IPS DF 6.9 (cell line): ENCODE measurements around the gene STKLD1.
"Not testable (repeated sequence)": the region's sequence is repeated elsewhere in the genome, so short reads cannot be mapped to it uniquely, and the experiment has no call there.

ENCODE experiments used
- DNase-seq: peaks from one replicate; pipeline ENCODE4 v3.0.0-alpha.2; 2013; ENCODE audit warnings: low read depth, low spot score
- H3K27ac ChIP-seq: one replicate; pipeline ENCODE4 v1.5.1; 2013; ENCODE audit warnings: low read length, control low read depth
- H3K27me3 ChIP-seq: 2 replicates; pipeline ENCODE4 v1.6.1; 2013; ENCODE audit warnings: mild to moderate bottlenecking, low read length; ENCODE audit not compliant: control insufficient read depth, insufficient read depth
- H3K36me3 ChIP-seq: 2 replicates; pipeline ENCODE4 v1.6.1; 2013; ENCODE audit warnings: low read length; ENCODE audit not compliant: control insufficient read depth, insufficient read depth
- H3K4me1 ChIP-seq: 2 replicates; pipeline ENCODE4 v1.6.1; 2013; ENCODE audit warnings: low read length; ENCODE audit not compliant: control insufficient read depth, insufficient read depth
- H3K4me3 ChIP-seq: 2 replicates; pipeline ENCODE4 v1.5.1; 2013; ENCODE audit warnings: mild to moderate bottlenecking, low read length
- H3K9me3 ChIP-seq: 2 replicates; pipeline ENCODE4 v1.6.1; 2013; ENCODE audit warnings: low read length, inconsistent platforms; ENCODE audit not compliant: control insufficient read depth, insufficient read depth
- WGBS: extraction: QIAGEN DNeasy Blood & Tissue Kit; methylation state at CpG from one replicate; pipeline ENCODE4 v1.1.7; 2013; ENCODE audit warnings: mixed read lengths, missing lambda C conversion rate; ENCODE audit not compliant: insufficient read length, insufficient coverage; 5-methylcytosine and 5-hydroxymethylcytosine counted together

Gene STKLD1

GRCh38 chr9:133334161-133334560 lies 42.0 kb upstream of the STKLD1 start:
- no peak overlapping the region for H3K27ac ChIP-seq
- no peak overlapping the region for H3K4me3 ChIP-seq
- H3K36me3 ChIP-seq = peaks cover 29% of the 10 kb centered on the region
- no peak for DNase-seq
- H3K27me3 ChIP-seq = no peaks in the 10 kb centered on the region
- no CpG with 5 or more reads among the region's 6 CpGs for WGBS
- H3K9me3 ChIP-seq = no peaks in the 10 kb centered on the region
- H3K4me1 ChIP-seq = no peaks in the 10 kb centered on the region

GRCh38 chr9:133334888-133335287 lies 41.3 kb upstream of the STKLD1 start:
- H3K27ac ChIP-seq, H3K4me3 ChIP-seq, H3K9me3 ChIP-seq, H3K27me3 ChIP-seq, DNase-seq, H3K4me1 ChIP-seq: not testable (repeated sequence)
- H3K36me3 ChIP-seq = peaks cover 29% of the 10 kb centered on the region
- no CpG with 5 or more reads among the region's 11 CpGs for WGBS

DNA sequence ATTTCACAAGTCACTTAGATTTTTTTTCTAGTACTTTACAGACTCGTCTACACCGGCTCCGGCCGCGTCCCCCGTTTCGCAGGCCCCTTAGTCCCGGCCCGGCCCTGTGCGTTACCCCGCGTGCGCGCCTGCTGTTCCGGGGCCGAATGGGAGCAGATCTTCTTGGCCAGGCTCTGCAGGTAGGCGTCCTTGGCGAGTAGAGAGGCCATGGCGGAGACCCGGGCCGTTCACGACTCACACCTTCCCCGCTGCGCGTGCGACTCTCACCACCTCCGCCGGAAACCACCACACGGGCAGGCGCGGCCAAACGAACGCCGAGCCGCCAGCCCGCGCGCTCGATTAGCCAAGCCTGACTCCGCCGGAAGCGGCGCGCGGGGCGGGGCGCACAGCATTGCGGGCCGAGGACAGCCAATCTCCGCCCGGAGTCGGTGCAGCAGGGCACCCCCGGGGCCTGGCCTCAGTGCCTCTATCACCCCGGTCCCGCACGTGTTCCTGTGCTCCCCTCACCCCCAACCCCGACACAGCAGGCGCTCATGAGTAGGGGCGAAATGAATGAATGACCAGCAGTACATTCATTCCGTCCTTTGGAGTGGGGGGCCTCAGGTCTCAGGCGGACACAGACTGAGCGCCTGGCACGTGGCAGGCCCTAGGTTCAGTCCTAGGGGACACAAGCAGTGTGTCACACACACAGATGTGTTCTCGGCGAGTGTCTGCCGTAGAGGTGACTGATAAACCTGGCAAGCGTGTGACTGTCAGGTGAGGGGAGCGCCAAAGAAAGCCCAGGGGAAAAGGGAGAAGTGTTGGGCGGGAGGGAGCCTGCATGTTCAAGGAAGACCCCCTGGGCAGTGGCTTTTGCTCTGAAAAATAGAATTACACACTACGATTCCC lies 40.0 kb upstream of the STKLD1 start, which contains the start of gene SURF6:
Gene SURF6 (minus strand): TSS at position 265 of the 888 bp plus-strand sequence. CDS start 56 bp downstream, at position 209.
- Histone ChIP-seq H3K4me1 (no peaks in the 10 kb centered on the region), H3K27ac (no peak within 1 kb of the TSS), H3K4me3 (peak within 1 kb of the TSS; percentile 90), H3K9me3 (no peaks in the 10 kb centered on the region), H3K36me3 (peaks cover 38% of the 10 kb centered on the region), H3K27me3 (no peaks in the 10 kb centered on the region)
- no peak for DNase-seq
- WGBS = no CpG with 5 or more reads among the region's 70 CpGs

DNA sequence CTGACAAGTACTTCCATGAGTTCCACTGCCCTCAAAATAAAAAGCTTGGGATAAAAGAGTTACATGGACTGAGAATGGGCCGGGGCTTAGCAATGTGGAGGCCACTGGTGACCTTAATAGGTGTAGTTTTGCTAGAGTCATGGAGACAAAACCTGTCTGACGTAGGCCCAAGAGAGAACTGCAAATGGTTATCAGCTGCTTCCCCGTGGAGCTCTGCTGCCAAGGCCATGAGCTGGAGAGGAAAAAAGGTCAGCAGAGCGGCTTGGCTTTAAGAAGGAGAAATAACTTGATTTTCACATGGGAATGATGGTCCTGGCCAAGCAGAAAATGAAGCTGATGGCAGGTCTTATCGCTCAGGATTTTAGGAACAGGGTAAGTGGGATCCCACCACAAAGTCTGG lies 36.5 kb upstream of the STKLD1 start:
- no peaks in the 10 kb centered on the region for H3K27me3 ChIP-seq
- no peaks in the 10 kb centered on the region for H3K9me3 ChIP-seq
- no peaks in the 10 kb centered on the region for H3K4me1 ChIP-seq
- DNase-seq = no peak
- no peak overlapping the region for H3K27ac ChIP-seq
- H3K4me3 ChIP-seq = no peak overlapping the region
- H3K36me3 ChIP-seq = peaks cover 39% of the 10 kb centered on the region
- no CpG with 5 or more reads among the region's 5 CpGs for WGBS

DNA sequence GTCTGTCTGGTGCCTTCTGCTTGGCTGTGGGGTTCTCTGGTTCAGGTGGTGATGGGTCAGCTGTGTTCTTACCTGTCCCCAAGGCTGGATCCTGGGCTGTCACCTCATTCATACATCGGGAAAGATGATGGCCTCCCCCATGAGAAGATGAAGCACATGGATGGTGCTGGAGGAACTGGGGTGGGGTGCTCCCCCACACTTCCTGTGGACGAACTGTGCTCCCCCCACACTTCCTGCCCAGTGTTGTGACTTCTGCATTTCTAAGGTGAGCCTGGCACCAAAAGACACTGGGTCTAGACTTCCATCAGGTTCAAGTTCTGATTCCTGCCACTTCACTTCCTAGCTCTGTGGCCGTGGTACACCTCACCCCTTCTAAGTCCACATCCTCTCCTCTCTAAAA lies 35.9 kb upstream of the STKLD1 start:
- Histone ChIP-seq H3K36me3 (peaks cover 45% of the 10 kb centered on the region), H3K4me1 (no peaks in the 10 kb centered on the region), H3K27ac (no peak overlapping the region), H3K9me3 (no peaks in the 10 kb centered on the region), H3K4me3 (no peak overlapping the region), H3K27me3 (no peaks in the 10 kb centered on the region)
- no peak for DNase-seq
- WGBS = no CpG with 5 or more reads among the region's 3 CpGs

- Histone ChIP-seq H3K27ac (no peak overlapping the region), H3K27me3 (no peaks in the 10 kb centered on the region), H3K4me3 (no peak overlapping the region), H3K36me3 (peaks cover 51% of the 10 kb centered on the region), H3K9me3 (no peaks in the 10 kb centered on the region), H3K4me1 (no peaks in the 10 kb centered on the region)
- no CpG with 5 or more reads among the region's 13 CpGs for WGBS
- no peak for DNase-seq
Measured at GRCh38 chr9:133340916-133341315, 35.2 kb upstream of the STKLD1 start.

DNA sequence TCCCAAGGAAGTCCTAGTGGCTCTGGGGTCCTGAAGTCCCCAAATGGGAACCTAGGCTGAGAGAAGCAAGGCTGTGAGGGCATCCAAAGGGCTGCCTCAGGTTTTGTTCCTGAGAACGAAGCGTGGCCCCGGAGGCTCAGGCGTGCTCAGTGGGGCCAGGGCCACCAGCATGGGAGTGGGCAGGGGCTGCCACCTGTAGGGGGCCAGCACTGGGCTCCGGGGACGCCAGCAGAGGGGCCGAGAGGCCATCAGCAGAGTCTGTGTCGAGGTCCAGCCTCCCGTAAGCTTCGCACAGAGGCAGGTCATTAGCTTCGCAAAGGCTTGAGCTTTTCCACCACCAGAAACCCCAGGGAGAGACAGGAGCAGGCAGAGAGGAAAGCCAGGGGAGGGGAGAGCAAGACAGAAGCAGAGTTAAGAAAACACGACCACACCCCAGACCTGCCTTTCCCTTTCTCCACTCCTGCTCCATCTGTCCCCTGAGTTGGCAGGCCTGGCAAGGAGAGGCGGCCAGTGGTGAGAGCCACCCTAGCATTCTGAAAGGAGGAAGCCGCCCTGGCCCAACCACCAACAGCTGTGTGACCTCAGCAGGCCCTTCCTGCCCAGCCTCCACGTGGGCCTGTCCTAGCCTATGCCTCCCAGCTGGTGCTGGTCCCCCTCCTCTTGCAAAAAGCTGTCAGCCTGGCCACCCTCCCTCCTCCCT lies 34.6 kb upstream of the STKLD1 start:
- Histone ChIP-seq H3K27me3 (no peaks in the 10 kb centered on the region), H3K4me1 (peaks cover 2% of the 10 kb centered on the region; the same call in 1 of the 2 replicates), H3K4me3 (no peak overlapping the region), H3K27ac (no peak overlapping the region), H3K9me3 (no peaks in the 10 kb centered on the region), H3K36me3 (peaks cover 52% of the 10 kb centered on the region)
- no peak for DNase-seq
- no CpG with 5 or more reads among the region's 15 CpGs for WGBS

GRCh38 chr9:133342069-133342406 lies 34.1 kb upstream of the STKLD1 start:
- Histone ChIP-seq H3K36me3 (peaks cover 52% of the 10 kb centered on the region), H3K9me3 (no peaks in the 10 kb centered on the region), H3K27me3 (no peaks in the 10 kb centered on the region), H3K27ac (no peak overlapping the region), H3K4me3 (no peak overlapping the region), H3K4me1 (peaks cover 2% of the 10 kb centered on the region; the same call in 1 of the 2 replicates)
- no peak for DNase-seq
- no CpG with 5 or more reads among the region's 12 CpGs for WGBS

DNA sequence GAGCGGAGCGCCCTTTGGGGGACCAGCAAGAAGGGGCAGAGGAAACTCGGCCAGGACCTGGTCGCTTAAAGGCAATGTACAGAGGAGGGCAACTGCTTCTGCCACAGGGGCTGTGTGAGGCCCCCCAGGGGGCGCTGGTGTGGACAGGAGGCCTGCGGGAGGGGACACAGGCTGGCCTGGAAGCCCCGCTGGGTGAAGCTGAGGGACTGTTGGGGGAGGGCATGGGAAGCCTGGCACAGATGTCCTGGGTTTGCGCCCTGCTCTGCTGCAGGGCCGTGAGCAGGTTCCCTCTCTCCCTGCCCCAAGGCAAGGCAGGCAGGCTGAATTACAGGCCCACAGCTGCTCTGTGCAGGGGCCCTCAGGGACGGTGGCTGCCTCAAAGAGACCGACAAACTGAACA lies 33.6 kb upstream of the STKLD1 start:
- Histone ChIP-seq H3K4me1 (peaks cover 2% of the 10 kb centered on the region; the same call in 1 of the 2 replicates), H3K4me3 (no peak overlapping the region), H3K27me3 (no peaks in the 10 kb centered on the region), H3K9me3 (no peaks in the 10 kb centered on the region), H3K36me3 (peaks cover 52% of the 10 kb centered on the region), H3K27ac (no peak overlapping the region)
- DNase-seq = no peak
- no CpG with 5 or more reads among the region's 11 CpGs for WGBS

DNA sequence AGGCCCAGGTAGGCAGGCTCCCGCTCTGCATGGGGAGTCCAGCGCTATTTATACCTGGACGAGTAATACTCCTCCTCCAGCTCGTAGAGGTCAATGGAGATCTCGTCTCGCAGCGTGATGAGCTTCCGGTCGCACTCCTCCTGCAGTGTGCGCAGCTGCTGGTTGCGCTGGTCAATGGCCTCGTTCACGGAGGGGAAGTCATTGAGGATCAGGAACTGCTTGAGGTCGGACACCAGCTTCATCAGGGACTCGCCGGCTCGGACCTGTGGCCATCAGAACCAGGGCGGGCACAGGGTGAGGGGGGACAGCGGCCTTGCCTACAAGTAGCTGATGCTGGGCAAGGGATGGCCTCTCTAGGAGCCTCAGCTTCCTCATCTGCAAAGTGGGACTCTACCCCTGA lies 32.1 kb upstream of the STKLD1 start:
- Histone ChIP-seq H3K27me3 (no peaks in the 10 kb centered on the region), H3K4me1 (peaks cover 2% of the 10 kb centered on the region; the same call in 1 of the 2 replicates), H3K9me3 (no peaks in the 10 kb centered on the region), H3K4me3 (no peak overlapping the region), H3K36me3 (peaks cover 54% of the 10 kb centered on the region), H3K27ac (no peak overlapping the region)
- DNase-seq = no peak
- WGBS = no CpG with 5 or more reads among the region's 19 CpGs
